H7 (cell line): Measurements from ENCODE around the gene FAM53A. TPM values are rescaled to one million over a fixed set of nuclear protein-coding genes. Genes with fewer than 3 reads are reported as not detected.
A peak's percentile ranks its signal among the peaks of the same experiment; 100 is the strongest.

Experiments used
- DNase-seq: peaks from one replicate; pipeline ENCODE4 v3.0.0; 2012
- H3K27me3 ChIP-seq: 2 replicates; pipeline ENCODE4 v1.6.0; 2011; ENCODE audit warnings: mild to moderate bottlenecking, low read length; ENCODE audit not compliant: control insufficient read depth, insufficient read depth
- H3K36me3 ChIP-seq: replicated peaks from 2 replicates; pipeline ENCODE4 v1.5.1; 2011; ENCODE audit warnings: low read length; ENCODE audit not compliant: control insufficient read depth, insufficient read depth
- H3K4me3 ChIP-seq: 2 replicates; pipeline ENCODE4 v1.5.1; 2011; ENCODE audit warnings: low read depth, mild to moderate bottlenecking, control low read depth, low read length, moderate library complexity; ENCODE audit not compliant: insufficient read depth
- total RNA-seq: library from RNA; depleted of rRNA; stranded (reverse); fragments of >200 nt; shearing (Covaris generic); gene quantifications from 2 replicates; pipeline ENCODE4 v1.2.3, GENCODE V29; 2014

Gene FAM53A
- total RNA-seq, 1 experiment from 2014 or later, result 7.4 TPM

GRCh38 chr4:1637580-1638271 is 46.4 kb downstream of the FAM53A start:
- H3K36me3 ChIP-seq, result no peaks in the 10 kb centered on the region
- H3K27me3 ChIP-seq, result no peaks in the 10 kb centered on the region

GRCh38 chr4:1636490-1637211 is 47.5 kb downstream of the FAM53A start:
- Histone ChIP-seq H3K36me3 (no peaks in the 10 kb centered on the region), H3K27me3 (no peaks in the 10 kb centered on the region), H3K4me3 (no peak overlapping the region)
- peak; percentile 68 for DNase-seq

More at GRCh38 chr4:1637580-1638271, 46.4 kb downstream of the FAM53A start:
- H3K4me3 ChIP-seq, result no peak overlapping the region
- peak; percentile 66 for DNase-seq

- H3K27me3 ChIP-seq, result no peaks in the 10 kb centered on the region
- no peak overlapping the region for H3K4me3 ChIP-seq
- no peak for DNase-seq
- H3K36me3 ChIP-seq, result no peaks in the 10 kb centered on the region
Observed at GRCh38 chr4:1635464-1635863, 48.6 kb downstream of the FAM53A start.

GRCh38 chr4:1633993-1634392 is 50.1 kb downstream of the FAM53A start:
- no peaks in the 10 kb centered on the region for H3K27me3 ChIP-seq
- H3K36me3 ChIP-seq, result no peaks in the 10 kb centered on the region
- DNase-seq, result no peak
- H3K4me3 ChIP-seq, result no peak overlapping the region

- H3K27me3 ChIP-seq, result no peaks in the 10 kb centered on the region
- no peak overlapping the region for H3K4me3 ChIP-seq
- no peak for DNase-seq
- H3K36me3 ChIP-seq, result no peaks in the 10 kb centered on the region
Observed at GRCh38 chr4:1632109-1633104, 51.7 kb downstream of the FAM53A start.

- no peaks in the 10 kb centered on the region for H3K36me3 ChIP-seq
- no peak overlapping the region for H3K4me3 ChIP-seq
- DNase-seq, result no peak
- H3K27me3 ChIP-seq, result no peaks in the 10 kb centered on the region
Observed at GRCh38 chr4:1631136-1631535, 53.0 kb downstream of the FAM53A start.

- H3K27me3 ChIP-seq, result no peaks in the 10 kb centered on the region
- DNase-seq, result no peak
- H3K4me3 ChIP-seq, result no peak overlapping the region
- H3K36me3 ChIP-seq, result no peaks in the 10 kb centered on the region
Observed at GRCh38 chr4:1630266-1630665, 53.8 kb downstream of the FAM53A start.

- no peaks in the 10 kb centered on the region for H3K27me3 ChIP-seq
- no peaks in the 10 kb centered on the region for H3K36me3 ChIP-seq
- no peak overlapping the region for H3K4me3 ChIP-seq
- DNase-seq, result no peak
Observed at GRCh38 chr4:1629699-1630083, 54.4 kb downstream of the FAM53A start.

- no peak overlapping the region for H3K4me3 ChIP-seq
- H3K27me3 ChIP-seq, result no peaks in the 10 kb centered on the region
- peak; percentile 98 for DNase-seq
- H3K36me3 ChIP-seq, result no peaks in the 10 kb centered on the region
Observed at GRCh38 chr4:1628892-1629698, 55.0 kb downstream of the FAM53A start.

- H3K36me3 ChIP-seq, result no peaks in the 10 kb centered on the region
- DNase-seq, result no peak
- no peaks in the 10 kb centered on the region for H3K27me3 ChIP-seq
- no peak overlapping the region for H3K4me3 ChIP-seq
Observed at GRCh38 chr4:1627417-1628313, 56.4 kb downstream of the FAM53A start.

- no peak for DNase-seq
- Histone ChIP-seq H3K4me3 (no peak overlapping the region), H3K36me3 (no peaks in the 10 kb centered on the region), H3K27me3 (no peaks in the 10 kb centered on the region)
Observed at GRCh38 chr4:1626941-1627340, 57.2 kb downstream of the FAM53A start.

- Histone ChIP-seq H3K4me3 (no peak overlapping the region), H3K36me3 (no peaks in the 10 kb centered on the region), H3K27me3 (no peaks in the 10 kb centered on the region)
- DNase-seq, result no peak
Observed at GRCh38 chr4:1626151-1626550, 58.0 kb downstream of the FAM53A start.

GRCh38 chr4:1625600-1626138 is 58.4 kb downstream of the FAM53A start:
- H3K36me3 ChIP-seq, result no peaks in the 10 kb centered on the region
- H3K4me3 ChIP-seq, result no peak overlapping the region
- H3K27me3 ChIP-seq, result no peaks in the 10 kb centered on the region
- no peak for DNase-seq
